HepG2 (cell line): ENCODE results near the gene PRDX5. TPM values are rescaled to one million over a fixed set of nuclear protein-coding genes. Genes with fewer than 3 reads are reported as not detected.

Source experiments
- ARNT ChIP-seq: fragments of 450-650 bp; IDR thresholded peaks from 2 replicates; pipeline ENCODE4 v1.6.1; 2017
- ATF6 ChIP-seq: sonication (generic); formaldehyde crosslinking; conservative IDR thresholded peaks from 2 replicates; pipeline ENCODE4 v1.4.0; 2020; ENCODE audit warnings: missing genetic modification reagents
- CREB3 ChIP-seq: sonication (generic); formaldehyde crosslinking; IDR thresholded peaks from 2 replicates; pipeline ENCODE4 v1.5.0; 2020; ENCODE audit warnings: missing genetic modification reagents
- ESRRA ChIP-seq: sonication (generic); formaldehyde crosslinking; IDR thresholded peaks from 2 replicates; pipeline ENCODE4 v1.5.1; 2020; ENCODE audit warnings: mild to moderate bottlenecking, low read depth, missing genetic modification reagents
- HES4 ChIP-seq: sonication (generic); formaldehyde crosslinking; IDR thresholded peaks from 2 replicates; pipeline ENCODE4 v1.9.0; 2021; ENCODE audit warnings: mild to moderate bottlenecking, missing genetic modification reagents, borderline replicate concordance
- MED8 ChIP-seq: sonication (generic); formaldehyde crosslinking; IDR thresholded peaks from 2 replicates; pipeline ENCODE4 v1.8.1; 2023; ENCODE audit warnings: mild to moderate bottlenecking, missing genetic modification reagents; ENCODE audit not compliant: insufficient replicate concordance
- NR2F1 ChIP-seq, 2 experiments: fragments of 450-650 bp in 1 of 2; formaldehyde crosslinking in 1 of 2; IDR thresholded peaks; 2 replicates each; pipeline versions ENCODE4 v1.5.0 to v1.6.1; 2016 to 2020; ENCODE audit warnings: mild to moderate bottlenecking in 1 of 2, missing compliant biosample characterization in 1 of 2, missing genetic modification reagents in 1 of 2, moderate library complexity in 1 of 2
- SATB2 ChIP-seq: sonication (generic); formaldehyde crosslinking; IDR thresholded peaks from 2 replicates; pipeline ENCODE4 v1.5.0; 2020; ENCODE audit warnings: missing genetic modification reagents
- SNAPC2 ChIP-seq: sonication (generic); formaldehyde crosslinking; IDR thresholded peaks from 2 replicates; pipeline ENCODE4 v1.8.1; 2022; ENCODE audit warnings: mild to moderate bottlenecking, missing genetic modification reagents
- STAT6 ChIP-seq: sonication (generic); formaldehyde crosslinking; IDR thresholded peaks from 2 replicates; pipeline ENCODE4 v1.4.0; 2020; ENCODE audit warnings: missing genetic modification reagents, mild to moderate bottlenecking, borderline replicate concordance
- TBX2 ChIP-seq: sonication (generic); formaldehyde crosslinking; IDR thresholded peaks from 2 replicates; pipeline ENCODE4 v1.5.0; 2020; ENCODE audit warnings: missing genetic modification reagents, mild to moderate bottlenecking, borderline replicate concordance
- TFDP1 ChIP-seq: IDR thresholded peaks from 2 replicates; pipeline ENCODE4 v1.6.1; 2016; ENCODE audit warnings: missing compliant biosample characterization, missing genetic modification reagents, borderline replicate concordance
- WIZ ChIP-seq: sonication (generic); formaldehyde crosslinking; IDR thresholded peaks from 2 replicates; pipeline ENCODE4 v1.5.1; 2020; ENCODE audit warnings: mild to moderate bottlenecking, missing genetic modification reagents
- ZKSCAN1 ChIP-seq: fragments of 150-350 bp; IDR thresholded peaks from 2 replicates; pipeline ENCODE4 v1.6.1; 2014; ENCODE audit warnings: low read length
- ZNF138 ChIP-seq: sonication (generic); formaldehyde crosslinking; IDR thresholded peaks from 2 replicates; pipeline ENCODE4 v1.5.0; 2020; ENCODE audit warnings: mild to moderate bottlenecking, low read depth, missing genetic modification reagents
- ZNF180 ChIP-seq: sonication (generic); formaldehyde crosslinking; IDR thresholded peaks from 2 replicates; pipeline ENCODE4 v1.4.0; 2020; ENCODE audit warnings: low read depth, missing genetic modification reagents, borderline replicate concordance
- ZNF33A ChIP-seq: sonication (generic); formaldehyde crosslinking; IDR thresholded peaks from 2 replicates; pipeline ENCODE4 v1.5.1; 2020; ENCODE audit warnings: missing genetic modification reagents, mild to moderate bottlenecking, moderate library complexity, borderline replicate concordance
- ZNF460 ChIP-seq: sonication (generic); formaldehyde crosslinking; IDR thresholded peaks from 2 replicates; pipeline ENCODE4 v1.5.1; 2020; ENCODE audit warnings: missing genetic modification reagents, mild to moderate bottlenecking, borderline replicate concordance
- ZNF644 ChIP-seq: IDR thresholded peaks from 2 replicates; pipeline ENCODE4 v1.6.1; 2016; ENCODE audit warnings: low read depth
- ZSCAN22 ChIP-seq: sonication (generic); formaldehyde crosslinking; IDR thresholded peaks from 2 replicates; pipeline ENCODE4 v1.4.0; 2020; ENCODE audit warnings: mild to moderate bottlenecking, missing genetic modification reagents
- ZSCAN5A ChIP-seq: sonication (generic); formaldehyde crosslinking; IDR thresholded peaks from 2 replicates; pipeline ENCODE4 v1.8.0; 2022; ENCODE audit warnings: mild to moderate bottlenecking, missing genetic modification reagents, borderline replicate concordance
- polyA plus RNA-seq, 8 experiments: library from polyadenylated mRNA; depleted of rRNA in 3 of 8; stranded (reverse) in 7 of 8; unstranded in 1 of 8; fragments of >200 nt; fragmentation: Illumina TruSeq in 4 of 8; extraction: Trizol in 4 of 8; gene quantifications; 2 replicates each; pipeline versions ENCODE4 v1.2.1 to v1.2.3, GENCODE V29; 2011 to 2016; ENCODE audit warnings: low read depth in 4 of 8, missing spikeins in 1 of 8, mixed read lengths in 1 of 8; ENCODE audit not compliant: insufficient read depth in 1 of 8
- total RNA-seq, 5 experiments: library from RNA; depleted of rRNA; stranded (reverse); fragments of >200 nt; fragmentation: Illumina TruSeq; extraction: Trizol; gene quantifications; 2 replicates each; pipeline ENCODE4 v1.2.3, GENCODE V29; 2016; ENCODE audit warnings: low read depth in 1 of 5

PRDX5 gene
- total and polyA plus RNA-seq, 2 of the 13 experiments (the other 11 are each of a cell fraction or from before 2014, with no cell fraction given), result 215 to 311 TPM

- TF ChIP-seq ATF6 (CRISPR knock-in tag) (no peak), MED8 (peak; percentile 63), ESRRA (CRISPR knock-in tag) (peak; percentile 86; the same call in 1 of the 2 replicates), WIZ (CRISPR knock-in tag) (no peak), HES4 (CRISPR knock-in tag) (peak; percentile 59), ZNF138 (CRISPR knock-in tag) (no peak), STAT6 (peak; percentile 31; the same call in 1 of the 2 replicates), ZNF180 (CRISPR knock-in tag) (no peak), ZNF460 (CRISPR knock-in tag) (no peak), TBX2 (CRISPR knock-in tag) (no peak; the same call in none of the 2 replicates), SATB2 (no peak), ZKSCAN1 (no peak), NR2F1 (CRISPR knock-in tag; IDR thresholded peaks at IDR 0.05) (peak; percentile 50 to 85; a peak in 3 of 4 replicates), ZNF33A (no peak), ZNF644 (CRISPR knock-in tag) (no peak), CREB3 (CRISPR knock-in tag) (no peak), ZSCAN22 (CRISPR knock-in tag) (no peak), ZSCAN5A (no peak), ARNT (no peak), TFDP1 (CRISPR knock-in tag) (peak; percentile 11; the same call in 1 of the 2 replicates), SNAPC2 (CRISPR knock-in tag) (no peak)
Measured at GRCh38 chr11:64305691-64306562, 12.0 kb upstream of the PRDX5 start (continued).
